Heart left ventricle (tissue), 13 donors: Measurements from ENCODE around the gene ID2.

Experiments used
- POLR2A ChIP-seq, 2 donors: fragments of 450-650 bp; IDR thresholded peaks; one replicate each; pipeline ENCODE4 v1.6.1; 2017; ENCODE audit warnings: antibody characterized with exemption in 2 of 2, mild to moderate bottlenecking in 2 of 2, moderate library complexity in 2 of 2
- TF ChIP-seq, protein P1 (sequence below), 12 donors: fragments of 200-600 bp; sonication (generic) in 4 of 12; IDR thresholded peaks; one replicate each; pipeline versions ENCODE4 v1.5.0 to v1.8.0; 2018 to 2022; ENCODE audit warnings: antibody characterized with exemption in 12 of 12, mild to moderate bottlenecking in 5 of 12
- donor health status: ischemic (EF 13 %, LVEDD 7.1; RV severe dilation, severe dysfunction).
- donor health status: DM: no; HTN: yes; CAD: no.
- donor health status: DM: no; HTN: no; CAD: no.
- donor health status: ischemic (EF 25% LVEDD 6.9; RV normal size, moderate dysfunction).
- donor health status: ischemic (EF 25% LVEDD 5.7; RV mildly dilated, moderate dysfunction).
- donor health status: ischemic (EF 35%, LVEDD 5.7; RV mildly dilated, moderate dysfunction).
- donor health status: nonischemic (EF 11% LVEDD 7.7; RV severe dilation, severe dysfunction).
- donor health status: DM: yes; HTN: yes; CAD: no.
- donor health status: PGD.
- donor health status: ischemic (EF 29% LVEDD 5.4; RV normal size, mild dysfunction).
- donor health status: nonischemic (EF 23%, LVEDD 6.1; RV moderate dilation, normal function).

DNA sequence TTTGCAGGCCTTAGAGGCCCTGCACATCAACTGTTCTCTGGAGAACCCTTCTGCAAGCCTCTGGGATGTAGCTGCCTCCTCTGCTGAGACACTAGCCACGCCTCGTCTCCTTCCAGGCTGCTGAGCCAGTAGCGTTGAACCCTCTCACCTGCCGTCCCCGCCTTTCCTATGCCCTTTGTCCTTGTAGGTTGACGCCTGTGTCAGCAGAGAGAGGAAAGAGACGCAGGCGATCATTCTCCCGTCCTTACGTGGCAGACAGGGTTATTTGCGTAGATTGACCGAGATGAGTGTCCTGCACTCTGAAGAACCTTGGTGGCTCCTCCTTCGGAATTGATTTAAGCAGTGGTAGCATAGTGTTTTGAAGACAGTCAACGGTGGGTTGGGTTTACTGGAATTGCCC is 27.8 kb downstream of the ID2 start:
- TF ChIP-seq, protein P1, sequence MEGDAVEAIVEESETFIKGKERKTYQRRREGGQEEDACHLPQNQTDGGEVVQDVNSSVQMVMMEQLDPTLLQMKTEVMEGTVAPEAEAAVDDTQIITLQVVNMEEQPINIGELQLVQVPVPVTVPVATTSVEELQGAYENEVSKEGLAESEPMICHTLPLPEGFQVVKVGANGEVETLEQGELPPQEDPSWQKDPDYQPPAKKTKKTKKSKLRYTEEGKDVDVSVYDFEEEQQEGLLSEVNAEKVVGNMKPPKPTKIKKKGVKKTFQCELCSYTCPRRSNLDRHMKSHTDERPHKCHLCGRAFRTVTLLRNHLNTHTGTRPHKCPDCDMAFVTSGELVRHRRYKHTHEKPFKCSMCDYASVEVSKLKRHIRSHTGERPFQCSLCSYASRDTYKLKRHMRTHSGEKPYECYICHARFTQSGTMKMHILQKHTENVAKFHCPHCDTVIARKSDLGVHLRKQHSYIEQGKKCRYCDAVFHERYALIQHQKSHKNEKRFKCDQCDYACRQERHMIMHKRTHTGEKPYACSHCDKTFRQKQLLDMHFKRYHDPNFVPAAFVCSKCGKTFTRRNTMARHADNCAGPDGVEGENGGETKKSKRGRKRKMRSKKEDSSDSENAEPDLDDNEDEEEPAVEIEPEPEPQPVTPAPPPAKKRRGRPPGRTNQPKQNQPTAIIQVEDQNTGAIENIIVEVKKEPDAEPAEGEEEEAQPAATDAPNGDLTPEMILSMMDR (IDR thresholded peaks at IDR 0.05): no peak
- TF ChIP-seq POLR2A (IDR thresholded peaks at IDR 0.05): no peak
